Uterus (tissue), 4 donors: ENCODE data around the gene RPL41. TPM values are rescaled to one million over a fixed set of nuclear protein-coding genes. Genes with fewer than 3 reads are reported as not detected.

Experiments
- DNase-seq, 2 donors: peaks; one replicate each; pipeline ENCODE4 v3.0.0-alpha.2; 2019 to 2020
- H3K27ac ChIP-seq, 2 donors: fragments of 200-600 bp; sonication (generic); 1 replicate in 1 of 2; 2 replicates in 1 of 2; pipeline ENCODE4 v1.5.1; 2016 to 2018
- H3K27me3 ChIP-seq, 2 donors: fragments of 200-600 bp; sonication (generic); one replicate each; pipeline ENCODE4 v1.5.1; 2018 to 2019; ENCODE audit warnings: control low read depth in 1 of 2
- H3K36me3 ChIP-seq, 2 donors: fragments of 200-600 bp; sonication (generic); one replicate each; pipeline ENCODE4 v1.5.1; 2019; ENCODE audit warnings: control low read depth in 1 of 2
- H3K4me1 ChIP-seq, 2 donors: fragments of 200-600 bp; sonication (generic); one replicate each; pipeline ENCODE4 v1.5.1; 2018 to 2019; ENCODE audit warnings: control low read depth in 1 of 2
- H3K4me3 ChIP-seq, 2 donors: fragments of 200-600 bp; sonication (generic); 1 replicate in 1 of 2; 2 replicates in 1 of 2; pipeline ENCODE4 v1.5.1; 2018 to 2019; ENCODE audit warnings: mild to moderate bottlenecking in 1 of 2
- H3K9me3 ChIP-seq, 2 donors: fragments of 200-600 bp; sonication (generic); one replicate each; pipeline ENCODE4 v1.5.1; 2019; ENCODE audit warnings: control low read depth in 1 of 2
- CTCF ChIP-seq, 4 experiments: fragments of 200-600 bp in 2 of 4; fragments of 450-650 bp in 2 of 4; sonication (generic) in 2 of 4; IDR thresholded peaks; one replicate each; pipeline ENCODE4 v1.5.1; 2016 to 2019; ENCODE audit warnings: antibody characterized with exemption in 4 of 4, mild to moderate bottlenecking in 2 of 4, moderate library complexity in 1 of 4
- POLR2A ChIP-seq, 2 donors: fragments of 450-650 bp; IDR thresholded peaks; one replicate each; pipeline ENCODE4 v1.6.1; 2016; ENCODE audit warnings: antibody characterized with exemption in 2 of 2, mild to moderate bottlenecking in 1 of 2, moderate library complexity in 1 of 2
- intact Hi-C: fragments of 100-400 bp; cut with DNase I; formaldehyde crosslinking; loops from one replicate; pipeline ENCODE4 v1.15.1; 2023; ENCODE audit warnings: low total_unique reads
- total RNA-seq, 4 donors: library from RNA; depleted of rRNA in 3 of 4; stranded (reverse); fragments of >200 nt in 3 of 4; gene quantifications; one replicate each; pipeline versions ENCODE4 v1.1.0 to v1.2.4, GENCODE V29; 2014 to 2023
- donor health status: DM: yes; HTN: yes; CAD: no.

Gene RPL41
- total RNA-seq, 4 donors from 2014 or later, result 1,022 to 4,789 (median 2,600) TPM

DNA sequence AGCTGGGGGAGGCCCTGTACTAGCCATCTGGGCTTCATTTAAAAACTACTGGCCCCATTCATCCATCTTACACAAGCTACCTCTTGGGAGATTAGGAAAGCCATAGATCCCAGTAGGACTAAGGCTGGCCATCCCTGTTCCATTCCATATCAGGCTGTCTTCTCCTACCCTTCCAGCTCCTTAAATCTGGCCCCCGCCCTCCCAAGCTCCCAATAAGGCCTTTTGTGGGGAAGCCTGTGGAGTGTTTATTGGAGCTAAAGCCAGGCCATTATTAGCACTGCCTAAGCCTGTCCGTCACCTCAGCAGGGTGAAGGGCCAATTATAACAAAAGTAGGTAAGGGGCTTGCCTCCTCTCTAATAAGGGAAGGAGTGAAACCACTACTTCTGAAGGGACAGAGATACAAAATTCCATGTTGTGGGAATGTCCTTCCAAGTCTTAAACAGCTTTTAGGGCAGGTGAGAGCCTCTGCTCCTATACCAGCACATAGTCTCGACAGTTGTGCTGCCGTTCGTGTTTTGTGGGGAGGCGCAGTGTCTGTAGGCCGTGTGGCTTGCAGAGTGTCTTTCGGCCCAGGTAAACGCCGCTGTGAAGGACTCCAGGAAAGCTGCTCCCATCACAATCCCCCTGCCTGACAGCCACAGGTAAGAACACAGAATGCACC lies 45.4 kb downstream of the RPL41 start:
- Histone ChIP-seq H3K27me3 (no peaks in the 10 kb centered on the region), H3K9me3 (no peaks in the 10 kb centered on the region), H3K4me3 (no peak overlapping the region), H3K4me1 (peaks cover 0 to 16% of the 10 kb centered on the region in 2 donors), H3K36me3 (no peaks in the 10 kb centered on the region), H3K27ac (peak overlapping the region; percentile 99)
- no peak for DNase-seq
- TF ChIP-seq POLR2A (IDR thresholded peaks at IDR 0.05) (no peak), CTCF (IDR thresholded peaks at IDR 0.05) (no peak)
- intact Hi-C loops, result loop anchor here (5.0 kb wide), 1 partner anchor 35 kb away; the partner anchor contains the start of gene ESYT1

GRCh38 chr12:56162468-56163290 lies 46.2 kb downstream of the RPL41 start:
- Histone ChIP-seq H3K27ac (peak overlapping the region; percentile 13 to 99), H3K27me3 (no peaks in the 10 kb centered on the region), H3K36me3 (no peaks in the 10 kb centered on the region), H3K9me3 (no peaks in the 10 kb centered on the region), H3K4me3 (no peak overlapping the region), H3K4me1 (peaks cover 0 to 16% of the 10 kb centered on the region in 2 donors)
- TF ChIP-seq POLR2A (IDR thresholded peaks at IDR 0.05) (no peak), CTCF (IDR thresholded peaks at IDR 0.05) (no peak)
- intact Hi-C loops, result loop anchor here (5.0 kb wide), 1 partner anchor 35 kb away; the partner anchor contains the start of gene ESYT1
- no peak for DNase-seq

- no peak overlapping the region for H3K4me3 ChIP-seq
- no peak for DNase-seq
- no peaks in the 10 kb centered on the region for H3K9me3 ChIP-seq
- H3K4me1 ChIP-seq, result peaks cover 0 to 16% of the 10 kb centered on the region in 2 donors
- no peak for TF ChIP-seq CTCF (IDR thresholded peaks at IDR 0.05)
- peak overlapping the region in 1 of 2 donors; percentile 99 for H3K27ac ChIP-seq
- H3K27me3 ChIP-seq, result no peaks in the 10 kb centered on the region
- no peaks in the 10 kb centered on the region for H3K36me3 ChIP-seq
- intact Hi-C loops, result loop anchor here (5.0 kb wide), 1 partner anchor 36 kb away; the partner anchor contains the start of gene ESYT1
Measured at GRCh38 chr12:56163533-56164344, 47.3 kb downstream of the RPL41 start.

- no peak for TF ChIP-seq CTCF (IDR thresholded peaks at IDR 0.05)
- Histone ChIP-seq H3K4me3 (no peak overlapping the region), H3K4me1 (peaks cover 0 to 16% of the 10 kb centered on the region in 2 donors), H3K36me3 (no peaks in the 10 kb centered on the region), H3K27ac (no peak overlapping the region), H3K27me3 (no peaks in the 10 kb centered on the region), H3K9me3 (no peaks in the 10 kb centered on the region)
- intact Hi-C loops, result loop anchor here (5.0 kb wide), 1 partner anchor 37 kb away; the partner anchor contains the start of gene ESYT1
- no peak for DNase-seq
Measured at GRCh38 chr12:56164345-56164729, 47.9 kb downstream of the RPL41 start.
